Measurements from ENCODE around the gene CD200R1. TPM values are rescaled to one million over a fixed set of nuclear protein-coding genes. Genes with fewer than 3 reads are reported as not detected.

The CD200R1 gene
- polyA plus RNA-seq, 1 donor from 2014 or later: 0.72 TPM

GRCh38 chr3:112966633-112967032, 8.3 kb downstream of the CD200R1 start:
- no peaks in the 10 kb centered on the region for H3K79me2 ChIP-seq (replicated peaks; ENCODE audit: insufficient read depth, low read length)
- H3F3A ChIP-seq (ENCODE audit: insufficient read depth, low read length, poor library complexity, severe bottlenecking): no peaks in the 10 kb centered on the region
- no peaks in the 10 kb centered on the region for H4K20me1 ChIP-seq (ENCODE audit: insufficient read depth)
- no peak overlapping the region for H3K9ac ChIP-seq (ENCODE audit: low read length)
- H3K36me3 ChIP-seq (ENCODE audit: insufficient read depth, low read length): no peaks in the 10 kb centered on the region
- no peaks in the 10 kb centered on the region for H3K27me3 ChIP-seq (ENCODE audit: insufficient read depth, low read depth, low read length)
- TF ChIP-seq CTCF (IDR thresholded peaks at IDR 0.05; ENCODE audit: poor library complexity, severe bottlenecking): no peak
- no peaks in the 10 kb centered on the region for H3K9me2 ChIP-seq (ENCODE audit: insufficient read depth, low read length)
- H2AFZ ChIP-seq (ENCODE audit: low read depth, low read length): no peak overlapping the region
- no peak overlapping the region for H3K4me3 ChIP-seq (ENCODE audit: low read length)
- H3K4me2 ChIP-seq (ENCODE audit: low read length): no peak overlapping the region
- no peaks in the 10 kb centered on the region for H3K9me3 ChIP-seq (ENCODE audit: low read length)
- H3K27ac ChIP-seq (ENCODE audit: low read length): no peak overlapping the region

GRCh38 chr3:112965656-112966055, 9.2 kb downstream of the CD200R1 start:
- TF ChIP-seq CTCF (IDR thresholded peaks at IDR 0.05; ENCODE audit: poor library complexity, severe bottlenecking) (no peak), RAD21 (conservative IDR thresholded peaks at IDR 0.05) (no peak), POLR2AphosphoS5 (IDR thresholded peaks at IDR 0.05) (no peak), EZH2 (IDR thresholded peaks at IDR 0.05; ENCODE audit: borderline replicate concordance, insufficient read depth, low read length, poor library complexity, severe bottlenecking) (no peak), TAF1 (IDR thresholded peaks at IDR 0.05; ENCODE audit: low read depth) (no peak), EP300 (conservative IDR thresholded peaks at IDR 0.05; ENCODE audit: poor library complexity, severe bottlenecking) (no peak), REST (IDR thresholded peaks at IDR 0.05; ENCODE audit: borderline replicate concordance) (no peak), SMC3 (conservative IDR thresholded peaks at IDR 0.05; ENCODE audit: poor library complexity) (no peak), MXI1 (conservative IDR thresholded peaks at IDR 0.05; ENCODE audit: poor library complexity, severe bottlenecking) (no peak)
- Histone ChIP-seq H3K9ac (ENCODE audit: low read length) (no peak overlapping the region), H3K36me3 (ENCODE audit: insufficient read depth, low read length) (no peaks in the 10 kb centered on the region), H3K27me3 (ENCODE audit: insufficient read depth, low read depth, low read length) (no peaks in the 10 kb centered on the region), H3F3A (ENCODE audit: insufficient read depth, low read length, poor library complexity, severe bottlenecking) (no peaks in the 10 kb centered on the region), H3K79me2 (replicated peaks; ENCODE audit: insufficient read depth, low read length) (no peaks in the 10 kb centered on the region), H3K9me3 (ENCODE audit: low read length) (no peaks in the 10 kb centered on the region), H3K4me3 (ENCODE audit: low read length) (no peak overlapping the region), H2AFZ (ENCODE audit: low read depth, low read length) (no peak overlapping the region), H3K27ac (ENCODE audit: low read length) (no peak overlapping the region), H4K20me1 (ENCODE audit: insufficient read depth) (no peaks in the 10 kb centered on the region), H3K4me2 (ENCODE audit: low read length) (no peak overlapping the region), H3K9me2 (ENCODE audit: insufficient read depth, low read length) (no peaks in the 10 kb centered on the region)
